WTC11 (cell line): ENCODE results near the gene MAPK7. TPM values are rescaled to one million over a fixed set of nuclear protein-coding genes. Genes with fewer than 3 reads are reported as not detected.

Experiments
- ATAC-seq: fragments of 200-7000 bp; cut with Tn5 transposase; 2 replicates; pipeline ENCODE4 v1.10.0; 2021; ENCODE audit warnings: mild to moderate bottlenecking, moderate library complexity
- CTCF ChIA-PET: fragments of 300-600 bp; sonication (Branson Sonifier 250); formaldehyde crosslinking; loops from one replicate; lab custom pipeline; 2021; ENCODE audit warnings: antibody characterized with exemption; lab: Charles Lee
- POLR2A ChIA-PET: fragments of 350-600 bp; sonication (Branson Sonifier 250); formaldehyde crosslinking; loops from one replicate; lab custom pipeline; 2021; ENCODE audit warnings: antibody characterized with exemption; lab: Charles Lee
- DNase-seq: peaks from one replicate; pipeline ENCODE4 v3.0.0; 2021; ENCODE audit warnings: low spot score
- H3K27ac Mint-ChIP-seq: 2 replicates; pipeline ENCODE4 v1.8.0; 2021; ENCODE audit warnings: mixed read lengths
- H3K27me3 Mint-ChIP-seq: 2 replicates; pipeline ENCODE4 v1.8.0; 2021; ENCODE audit warnings: low read depth, mild to moderate bottlenecking, moderate library complexity, mixed read lengths
- H3K36me3 Mint-ChIP-seq: 2 replicates; pipeline ENCODE4 v1.8.0; 2021; ENCODE audit warnings: mixed read lengths
- H3K4me1 Mint-ChIP-seq: 2 replicates; pipeline ENCODE4 v1.8.0; 2022; ENCODE audit warnings: mixed read lengths
- H3K4me3 Mint-ChIP-seq: 2 replicates; pipeline ENCODE4 v1.8.0; 2021; ENCODE audit warnings: mild to moderate bottlenecking, moderate library complexity, mixed read lengths
- H3K9me3 Mint-ChIP-seq: 2 replicates; pipeline ENCODE4 v1.8.0; 2021; ENCODE audit warnings: mixed read lengths
- CREB1 ChIP-seq: sonication (generic); formaldehyde crosslinking; IDR thresholded peaks from 2 replicates; pipeline ENCODE4 v1.8.0; 2023; ENCODE audit warnings: mild to moderate bottlenecking, missing genetic modification reagents
- ETV6 ChIP-seq: sonication (generic); formaldehyde crosslinking; IDR thresholded peaks from 2 replicates; pipeline ENCODE4 v1.8.1; 2022; ENCODE audit warnings: mild to moderate bottlenecking, missing genetic modification reagents
- GRHL2 ChIP-seq: fragments of 250-450 bp; sonication (Bioruptor Pico); IDR thresholded peaks from 2 replicates; pipeline ENCODE4 v1.8.0; 2022; ENCODE audit warnings: mild to moderate bottlenecking, moderate library complexity; ENCODE audit not compliant: insufficient replicate concordance, severe bottlenecking
- NFATC4 ChIP-seq: fragments of 250-450 bp; sonication (Bioruptor Pico); IDR thresholded peaks from 2 replicates; pipeline ENCODE4 v1.9.0; 2021; ENCODE audit warnings: mild to moderate bottlenecking
- NFYB ChIP-seq: sonication (generic); formaldehyde crosslinking; conservative IDR thresholded peaks from 2 replicates; pipeline ENCODE4 v1.8.0; 2022; ENCODE audit warnings: low read depth, missing genetic modification reagents
- SMAD3 ChIP-seq: sonication (generic); formaldehyde crosslinking; IDR thresholded peaks from 2 replicates; pipeline ENCODE4 v1.8.0; 2022; ENCODE audit warnings: missing genetic modification reagents, mild to moderate bottlenecking, borderline replicate concordance
- SP1 ChIP-seq: sonication (generic); formaldehyde crosslinking; conservative IDR thresholded peaks from 2 replicates; pipeline ENCODE4 v1.8.1; 2022; ENCODE audit warnings: missing genetic modification reagents
- ZNF396 ChIP-seq: fragments of 250-450 bp; sonication (Bioruptor Pico); IDR thresholded peaks from 2 replicates; pipeline ENCODE4 v1.8.0; 2021; ENCODE audit warnings: mild to moderate bottlenecking, moderate library complexity, borderline replicate concordance
- total RNA-seq: library from RNA; stranded (reverse); gene quantifications from 3 replicates; pipeline ENCODE4 v1.2.3, GENCODE V29; 2021
- TF ChIP-seq, protein P1 (sequence below): sonication (generic); formaldehyde crosslinking; IDR thresholded peaks from 2 replicates; pipeline ENCODE4 v1.8.1; 2023; ENCODE audit warnings: mild to moderate bottlenecking, missing genetic modification reagents
- TF ChIP-seq, protein P2 (sequence below): sonication (generic); formaldehyde crosslinking; IDR thresholded peaks from 2 replicates; pipeline ENCODE4 v1.8.1; 2022; ENCODE audit warnings: low read depth, missing genetic modification reagents, borderline replicate concordance
- TF ChIP-seq, protein P3 (sequence below): sonication (generic); formaldehyde crosslinking; IDR thresholded peaks from 2 replicates; pipeline ENCODE4 v1.8.0; 2022; ENCODE audit warnings: mild to moderate bottlenecking, missing genetic modification reagents
- TF ChIP-seq, protein P4 (sequence below): fragments of 200-600 bp; IDR thresholded peaks from 2 replicates; pipeline ENCODE4 v1.8.0; 2022; ENCODE audit warnings: antibody characterized with exemption
- TF ChIP-seq, protein P5 (sequence below): sonication (generic); formaldehyde crosslinking; IDR thresholded peaks from 2 replicates; pipeline ENCODE4 v1.8.1; 2023; ENCODE audit warnings: mild to moderate bottlenecking, moderate library complexity, missing genetic modification reagents
- TF ChIP-seq, protein P6 (sequence below): sonication (generic); formaldehyde crosslinking; IDR thresholded peaks from 2 replicates; pipeline ENCODE4 v1.8.0; 2023; ENCODE audit warnings: mild to moderate bottlenecking, missing genetic modification reagents
- TF ChIP-seq, protein P7 (sequence below): sonication (generic); formaldehyde crosslinking; IDR thresholded peaks from 2 replicates; pipeline ENCODE4 v1.8.0; 2023; ENCODE audit warnings: missing genetic modification reagents, mild to moderate bottlenecking, borderline replicate concordance
- TF ChIP-seq, protein P8 (sequence below): sonication (generic); formaldehyde crosslinking; IDR thresholded peaks from 2 replicates; pipeline ENCODE4 v1.8.0; 2022; ENCODE audit warnings: mild to moderate bottlenecking, missing genetic modification reagents

The MAPK7 gene
- total RNA-seq, 1 experiment from 2014 or later = 38.5 TPM

DNA sequence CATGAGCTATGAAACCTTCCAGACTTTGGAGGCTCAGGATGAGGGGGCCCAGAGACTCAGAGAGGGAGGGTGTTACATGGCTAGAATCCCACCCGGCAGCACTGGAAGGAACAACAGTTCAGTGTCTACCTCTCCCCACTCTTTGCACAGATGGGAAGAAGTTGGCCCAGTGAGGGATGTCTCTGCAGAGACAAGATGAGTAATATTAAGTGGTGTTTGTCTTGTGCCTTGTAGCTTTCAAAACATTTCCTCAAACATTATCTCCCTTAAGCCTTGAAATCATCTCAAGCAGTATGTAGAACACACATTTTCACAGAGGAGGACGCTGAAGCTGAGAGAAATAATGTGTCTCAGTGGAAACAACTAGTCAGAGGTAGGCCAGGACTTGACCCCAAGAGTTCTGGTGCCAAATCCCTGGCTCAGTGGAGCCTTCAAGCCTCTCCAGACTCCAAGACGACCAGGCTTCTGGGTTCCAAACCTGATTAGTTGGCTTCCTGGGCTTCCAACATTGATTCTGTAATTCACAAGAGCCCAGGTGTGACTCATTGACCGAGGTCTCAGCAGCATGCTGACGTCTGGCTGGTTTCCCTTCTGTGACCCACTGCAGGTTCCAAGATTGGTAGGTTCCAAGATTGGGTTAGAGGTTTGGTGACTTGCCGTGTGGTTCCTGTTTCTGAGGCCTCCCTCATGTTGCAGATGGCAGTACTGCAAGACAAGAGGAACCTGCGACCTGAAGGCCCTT lies 40.1 kb downstream of the MAPK7 start:
- DNase-seq (no peak), ATAC-seq (peak; percentile 46)
- Mint-ChIP-seq H3K27ac (no peak overlapping the region), H3K4me3 (no peak overlapping the region), H3K27me3 (no peaks in the 10 kb centered on the region), H3K36me3 (no peaks in the 10 kb centered on the region), H3K9me3 (no peaks in the 10 kb centered on the region), H3K4me1 (0 out of 2 replicates have a peak, but pooled peaks cover 2% of the 10 kb centered on the region)
- CTCF ChIA-PET = no interaction called here
- POLR2A ChIA-PET = no interaction called here
- TF ChIP-seq ZNF396 (no peak), ETV6 (CRISPR knock-in tag) (no peak), SMAD3 (CRISPR knock-in tag) (no peak), CREB1 (CRISPR knock-in tag) (no peak), NFATC4 (no peak), GRHL2 (CRISPR knock-in tag) (no peak), NFYB (CRISPR knock-in tag) (no peak), SP1 (CRISPR knock-in tag) (no peak)
- TF ChIP-seq, protein P1, sequence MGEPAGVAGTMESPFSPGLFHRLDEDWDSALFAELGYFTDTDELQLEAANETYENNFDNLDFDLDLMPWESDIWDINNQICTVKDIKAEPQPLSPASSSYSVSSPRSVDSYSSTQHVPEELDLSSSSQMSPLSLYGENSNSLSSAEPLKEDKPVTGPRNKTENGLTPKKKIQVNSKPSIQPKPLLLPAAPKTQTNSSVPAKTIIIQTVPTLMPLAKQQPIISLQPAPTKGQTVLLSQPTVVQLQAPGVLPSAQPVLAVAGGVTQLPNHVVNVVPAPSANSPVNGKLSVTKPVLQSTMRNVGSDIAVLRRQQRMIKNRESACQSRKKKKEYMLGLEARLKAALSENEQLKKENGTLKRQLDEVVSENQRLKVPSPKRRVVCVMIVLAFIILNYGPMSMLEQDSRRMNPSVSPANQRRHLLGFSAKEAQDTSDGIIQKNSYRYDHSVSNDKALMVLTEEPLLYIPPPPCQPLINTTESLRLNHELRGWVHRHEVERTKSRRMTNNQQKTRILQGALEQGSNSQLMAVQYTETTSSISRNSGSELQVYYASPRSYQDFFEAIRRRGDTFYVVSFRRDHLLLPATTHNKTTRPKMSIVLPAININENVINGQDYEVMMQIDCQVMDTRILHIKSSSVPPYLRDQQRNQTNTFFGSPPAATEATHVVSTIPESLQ (CRISPR knock-in tag) = no peak
- TF ChIP-seq, protein P2, sequence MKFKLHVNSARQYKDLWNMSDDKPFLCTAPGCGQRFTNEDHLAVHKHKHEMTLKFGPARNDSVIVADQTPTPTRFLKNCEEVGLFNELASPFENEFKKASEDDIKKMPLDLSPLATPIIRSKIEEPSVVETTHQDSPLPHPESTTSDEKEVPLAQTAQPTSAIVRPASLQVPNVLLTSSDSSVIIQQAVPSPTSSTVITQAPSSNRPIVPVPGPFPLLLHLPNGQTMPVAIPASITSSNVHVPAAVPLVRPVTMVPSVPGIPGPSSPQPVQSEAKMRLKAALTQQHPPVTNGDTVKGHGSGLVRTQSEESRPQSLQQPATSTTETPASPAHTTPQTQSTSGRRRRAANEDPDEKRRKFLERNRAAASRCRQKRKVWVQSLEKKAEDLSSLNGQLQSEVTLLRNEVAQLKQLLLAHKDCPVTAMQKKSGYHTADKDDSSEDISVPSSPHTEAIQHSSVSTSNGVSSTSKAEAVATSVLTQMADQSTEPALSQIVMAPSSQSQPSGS (CRISPR knock-in tag) = no peak
- TF ChIP-seq, protein P3, sequence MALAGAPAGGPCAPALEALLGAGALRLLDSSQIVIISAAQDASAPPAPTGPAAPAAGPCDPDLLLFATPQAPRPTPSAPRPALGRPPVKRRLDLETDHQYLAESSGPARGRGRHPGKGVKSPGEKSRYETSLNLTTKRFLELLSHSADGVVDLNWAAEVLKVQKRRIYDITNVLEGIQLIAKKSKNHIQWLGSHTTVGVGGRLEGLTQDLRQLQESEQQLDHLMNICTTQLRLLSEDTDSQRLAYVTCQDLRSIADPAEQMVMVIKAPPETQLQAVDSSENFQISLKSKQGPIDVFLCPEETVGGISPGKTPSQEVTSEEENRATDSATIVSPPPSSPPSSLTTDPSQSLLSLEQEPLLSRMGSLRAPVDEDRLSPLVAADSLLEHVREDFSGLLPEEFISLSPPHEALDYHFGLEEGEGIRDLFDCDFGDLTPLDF (CRISPR knock-in tag) = no peak
- TF ChIP-seq, protein P4, sequence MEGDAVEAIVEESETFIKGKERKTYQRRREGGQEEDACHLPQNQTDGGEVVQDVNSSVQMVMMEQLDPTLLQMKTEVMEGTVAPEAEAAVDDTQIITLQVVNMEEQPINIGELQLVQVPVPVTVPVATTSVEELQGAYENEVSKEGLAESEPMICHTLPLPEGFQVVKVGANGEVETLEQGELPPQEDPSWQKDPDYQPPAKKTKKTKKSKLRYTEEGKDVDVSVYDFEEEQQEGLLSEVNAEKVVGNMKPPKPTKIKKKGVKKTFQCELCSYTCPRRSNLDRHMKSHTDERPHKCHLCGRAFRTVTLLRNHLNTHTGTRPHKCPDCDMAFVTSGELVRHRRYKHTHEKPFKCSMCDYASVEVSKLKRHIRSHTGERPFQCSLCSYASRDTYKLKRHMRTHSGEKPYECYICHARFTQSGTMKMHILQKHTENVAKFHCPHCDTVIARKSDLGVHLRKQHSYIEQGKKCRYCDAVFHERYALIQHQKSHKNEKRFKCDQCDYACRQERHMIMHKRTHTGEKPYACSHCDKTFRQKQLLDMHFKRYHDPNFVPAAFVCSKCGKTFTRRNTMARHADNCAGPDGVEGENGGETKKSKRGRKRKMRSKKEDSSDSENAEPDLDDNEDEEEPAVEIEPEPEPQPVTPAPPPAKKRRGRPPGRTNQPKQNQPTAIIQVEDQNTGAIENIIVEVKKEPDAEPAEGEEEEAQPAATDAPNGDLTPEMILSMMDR = no peak
- TF ChIP-seq, protein P5, sequence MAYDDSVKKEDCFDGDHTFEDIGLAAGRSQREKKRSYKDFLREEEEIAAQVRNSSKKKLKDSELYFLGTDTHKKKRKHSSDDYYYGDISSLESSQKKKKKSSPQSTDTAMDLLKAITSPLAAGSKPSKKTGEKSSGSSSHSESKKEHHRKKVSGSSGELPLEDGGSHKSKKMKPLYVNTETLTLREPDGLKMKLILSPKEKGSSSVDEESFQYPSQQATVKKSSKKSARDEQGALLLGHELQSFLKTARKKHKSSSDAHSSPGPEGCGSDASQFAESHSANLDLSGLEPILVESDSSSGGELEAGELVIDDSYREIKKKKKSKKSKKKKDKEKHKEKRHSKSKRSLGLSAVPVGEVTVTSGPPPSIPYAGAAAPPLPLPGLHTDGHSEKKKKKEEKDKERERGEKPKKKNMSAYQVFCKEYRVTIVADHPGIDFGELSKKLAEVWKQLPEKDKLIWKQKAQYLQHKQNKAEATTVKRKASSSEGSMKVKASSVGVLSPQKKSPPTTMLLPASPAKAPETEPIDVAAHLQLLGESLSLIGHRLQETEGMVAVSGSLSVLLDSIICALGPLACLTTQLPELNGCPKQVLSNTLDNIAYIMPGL = no peak
- TF ChIP-seq, protein P6, sequence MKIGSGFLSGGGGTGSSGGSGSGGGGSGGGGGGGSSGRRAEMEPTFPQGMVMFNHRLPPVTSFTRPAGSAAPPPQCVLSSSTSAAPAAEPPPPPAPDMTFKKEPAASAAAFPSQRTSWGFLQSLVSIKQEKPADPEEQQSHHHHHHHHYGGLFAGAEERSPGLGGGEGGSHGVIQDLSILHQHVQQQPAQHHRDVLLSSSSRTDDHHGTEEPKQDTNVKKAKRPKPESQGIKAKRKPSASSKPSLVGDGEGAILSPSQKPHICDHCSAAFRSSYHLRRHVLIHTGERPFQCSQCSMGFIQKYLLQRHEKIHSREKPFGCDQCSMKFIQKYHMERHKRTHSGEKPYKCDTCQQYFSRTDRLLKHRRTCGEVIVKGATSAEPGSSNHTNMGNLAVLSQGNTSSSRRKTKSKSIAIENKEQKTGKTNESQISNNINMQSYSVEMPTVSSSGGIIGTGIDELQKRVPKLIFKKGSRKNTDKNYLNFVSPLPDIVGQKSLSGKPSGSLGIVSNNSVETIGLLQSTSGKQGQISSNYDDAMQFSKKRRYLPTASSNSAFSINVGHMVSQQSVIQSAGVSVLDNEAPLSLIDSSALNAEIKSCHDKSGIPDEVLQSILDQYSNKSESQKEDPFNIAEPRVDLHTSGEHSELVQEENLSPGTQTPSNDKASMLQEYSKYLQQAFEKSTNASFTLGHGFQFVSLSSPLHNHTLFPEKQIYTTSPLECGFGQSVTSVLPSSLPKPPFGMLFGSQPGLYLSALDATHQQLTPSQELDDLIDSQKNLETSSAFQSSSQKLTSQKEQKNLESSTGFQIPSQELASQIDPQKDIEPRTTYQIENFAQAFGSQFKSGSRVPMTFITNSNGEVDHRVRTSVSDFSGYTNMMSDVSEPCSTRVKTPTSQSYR = no peak
- TF ChIP-seq, protein P7, sequence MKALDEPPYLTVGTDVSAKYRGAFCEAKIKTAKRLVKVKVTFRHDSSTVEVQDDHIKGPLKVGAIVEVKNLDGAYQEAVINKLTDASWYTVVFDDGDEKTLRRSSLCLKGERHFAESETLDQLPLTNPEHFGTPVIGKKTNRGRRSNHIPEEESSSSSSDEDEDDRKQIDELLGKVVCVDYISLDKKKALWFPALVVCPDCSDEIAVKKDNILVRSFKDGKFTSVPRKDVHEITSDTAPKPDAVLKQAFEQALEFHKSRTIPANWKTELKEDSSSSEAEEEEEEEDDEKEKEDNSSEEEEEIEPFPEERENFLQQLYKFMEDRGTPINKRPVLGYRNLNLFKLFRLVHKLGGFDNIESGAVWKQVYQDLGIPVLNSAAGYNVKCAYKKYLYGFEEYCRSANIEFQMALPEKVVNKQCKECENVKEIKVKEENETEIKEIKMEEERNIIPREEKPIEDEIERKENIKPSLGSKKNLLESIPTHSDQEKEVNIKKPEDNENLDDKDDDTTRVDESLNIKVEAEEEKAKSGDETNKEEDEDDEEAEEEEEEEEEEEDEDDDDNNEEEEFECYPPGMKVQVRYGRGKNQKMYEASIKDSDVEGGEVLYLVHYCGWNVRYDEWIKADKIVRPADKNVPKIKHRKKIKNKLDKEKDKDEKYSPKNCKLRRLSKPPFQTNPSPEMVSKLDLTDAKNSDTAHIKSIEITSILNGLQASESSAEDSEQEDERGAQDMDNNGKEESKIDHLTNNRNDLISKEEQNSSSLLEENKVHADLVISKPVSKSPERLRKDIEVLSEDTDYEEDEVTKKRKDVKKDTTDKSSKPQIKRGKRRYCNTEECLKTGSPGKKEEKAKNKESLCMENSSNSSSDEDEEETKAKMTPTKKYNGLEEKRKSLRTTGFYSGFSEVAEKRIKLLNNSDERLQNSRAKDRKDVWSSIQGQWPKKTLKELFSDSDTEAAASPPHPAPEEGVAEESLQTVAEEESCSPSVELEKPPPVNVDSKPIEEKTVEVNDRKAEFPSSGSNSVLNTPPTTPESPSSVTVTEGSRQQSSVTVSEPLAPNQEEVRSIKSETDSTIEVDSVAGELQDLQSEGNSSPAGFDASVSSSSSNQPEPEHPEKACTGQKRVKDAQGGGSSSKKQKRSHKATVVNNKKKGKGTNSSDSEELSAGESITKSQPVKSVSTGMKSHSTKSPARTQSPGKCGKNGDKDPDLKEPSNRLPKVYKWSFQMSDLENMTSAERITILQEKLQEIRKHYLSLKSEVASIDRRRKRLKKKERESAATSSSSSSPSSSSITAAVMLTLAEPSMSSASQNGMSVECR (CRISPR knock-in tag) = no peak
- TF ChIP-seq, protein P8, sequence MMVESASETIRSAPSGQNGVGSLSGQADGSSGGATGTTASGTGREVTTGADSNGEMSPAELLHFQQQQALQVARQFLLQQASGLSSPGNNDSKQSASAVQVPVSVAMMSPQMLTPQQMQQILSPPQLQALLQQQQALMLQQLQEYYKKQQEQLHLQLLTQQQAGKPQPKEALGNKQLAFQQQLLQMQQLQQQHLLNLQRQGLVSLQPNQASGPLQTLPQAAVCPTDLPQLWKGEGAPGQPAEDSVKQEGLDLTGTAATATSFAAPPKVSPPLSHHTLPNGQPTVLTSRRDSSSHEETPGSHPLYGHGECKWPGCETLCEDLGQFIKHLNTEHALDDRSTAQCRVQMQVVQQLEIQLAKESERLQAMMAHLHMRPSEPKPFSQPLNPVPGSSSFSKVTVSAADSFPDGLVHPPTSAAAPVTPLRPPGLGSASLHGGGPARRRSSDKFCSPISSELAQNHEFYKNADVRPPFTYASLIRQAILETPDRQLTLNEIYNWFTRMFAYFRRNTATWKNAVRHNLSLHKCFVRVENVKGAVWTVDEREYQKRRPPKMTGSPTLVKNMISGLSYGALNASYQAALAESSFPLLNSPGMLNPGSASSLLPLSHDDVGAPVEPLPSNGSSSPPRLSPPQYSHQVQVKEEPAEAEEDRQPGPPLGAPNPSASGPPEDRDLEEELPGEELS (CRISPR knock-in tag) = no peak
